KG1 (cell line): Measurements from ENCODE around the gene PIP5K1C.
"Not testable (repeated sequence)": the region's sequence is repeated elsewhere in the genome, so short reads cannot be mapped to it uniquely, and the experiment has no call there.

Experiments used
- DNase-seq: peaks from one replicate; lab custom pipeline; 2025; lab: John Stamatoyannopoulos, UW

PIP5K1C gene

DNA sequence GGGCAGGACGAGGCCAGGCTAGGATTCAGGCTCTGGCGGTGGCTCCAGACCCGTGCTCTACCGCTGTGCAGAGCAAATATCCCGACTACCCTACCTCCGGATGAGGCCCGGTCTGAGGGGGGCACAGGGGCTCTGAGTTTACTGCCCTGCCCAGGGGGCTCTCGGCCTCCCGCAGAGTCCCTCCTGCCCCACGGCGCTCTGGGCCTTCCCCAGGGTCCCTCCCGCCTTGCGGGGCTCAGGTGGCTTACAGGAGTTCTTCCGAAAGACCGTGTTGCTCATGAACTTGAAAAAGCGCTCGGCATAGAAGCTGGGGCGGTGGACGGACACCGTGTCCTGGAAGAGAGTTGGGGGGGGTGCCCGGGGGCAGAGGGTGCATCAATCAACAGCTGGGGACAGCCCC, 54.5 kb downstream of the PIP5K1C start:
- no peak for DNase-seq

DNA sequence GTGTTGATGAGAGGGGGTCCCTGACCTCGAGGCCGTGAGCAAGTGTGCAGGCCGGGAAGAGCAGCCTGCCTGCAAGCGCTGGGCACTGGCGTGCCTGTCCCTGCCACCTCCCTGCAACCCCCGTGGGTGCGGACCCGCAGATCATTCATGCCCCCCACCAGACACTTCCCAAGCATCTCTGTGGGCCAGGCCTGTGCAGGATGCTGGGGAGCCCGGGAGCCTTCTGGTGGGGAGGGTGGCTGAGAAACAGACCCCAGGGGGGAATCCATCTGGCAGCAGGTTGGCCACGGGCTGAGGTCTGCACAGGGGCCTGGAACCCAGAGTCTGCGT, 55.2 kb downstream of the PIP5K1C start:
- no peak for DNase-seq

GRCh38 chr19:3644351-3645066, 55.8 kb downstream of the PIP5K1C start:
- no peak for DNase-seq

- no peak for DNase-seq
Measured at GRCh38 chr19:3643674-3644313, 56.5 kb downstream of the PIP5K1C start.

- DNase-seq: no peak
Measured at GRCh38 chr19:3642987-3643673, 57.1 kb downstream of the PIP5K1C start.

DNA sequence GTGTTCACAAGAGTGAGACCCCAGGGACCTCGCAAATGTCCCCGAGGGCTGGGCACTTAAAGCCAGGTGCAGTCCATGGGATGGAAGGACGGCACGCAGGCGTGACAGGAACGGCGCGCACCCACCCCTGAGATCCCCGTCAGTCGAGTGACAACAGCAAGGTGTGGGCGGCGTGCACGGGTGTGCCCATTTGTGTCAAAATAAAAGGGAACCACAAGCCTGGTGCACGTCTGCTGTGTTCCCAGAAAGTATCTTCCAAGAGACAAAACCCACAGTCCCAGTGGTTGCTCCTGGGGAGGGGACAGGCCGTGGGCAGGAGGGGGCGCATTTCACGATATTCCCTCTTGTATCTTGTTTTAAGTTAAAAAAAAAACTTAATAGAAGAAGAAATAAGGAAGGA, 58.0 kb downstream of the PIP5K1C start:
- DNase-seq: no peak

DNA sequence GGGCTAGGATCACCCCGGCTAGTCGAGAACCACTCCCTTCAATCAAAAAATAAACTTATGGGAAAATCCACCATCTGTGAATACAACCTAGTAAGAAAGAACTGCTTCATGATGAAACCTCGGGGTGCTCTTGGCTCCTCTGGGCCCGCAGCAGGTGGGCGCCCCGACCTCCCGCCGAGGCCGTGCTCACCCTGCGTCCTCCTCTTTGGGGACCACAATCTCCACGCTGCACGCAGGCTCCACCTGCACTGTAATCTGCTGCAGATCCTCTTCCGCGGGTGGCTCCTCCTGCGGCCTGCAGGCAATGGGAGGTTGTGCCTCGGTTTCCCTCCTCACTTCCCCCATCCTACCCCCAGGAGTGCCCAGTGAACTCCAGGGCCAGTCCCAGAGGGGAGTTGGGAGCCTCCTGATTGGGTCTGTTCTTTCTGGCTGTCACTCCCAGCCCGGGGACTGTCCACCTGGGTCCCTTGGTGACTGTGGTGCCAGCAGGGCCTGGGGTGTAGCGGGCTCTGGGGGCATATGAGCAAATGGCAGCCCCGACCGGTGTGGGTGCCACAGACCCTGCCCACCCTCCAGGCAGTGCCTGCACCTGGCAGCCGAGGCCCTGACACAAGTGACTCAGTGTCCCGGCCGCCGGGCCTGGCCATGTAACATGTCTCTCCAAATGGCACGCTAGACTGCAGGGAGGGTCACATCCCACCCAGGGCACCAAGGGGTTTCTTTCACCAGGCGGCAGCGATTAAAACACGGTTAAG, 58.6 kb downstream of the PIP5K1C start:
- DNase-seq: no peak

- no peak for DNase-seq
Measured at GRCh38 chr19:3639479-3639878, 60.8 kb downstream of the PIP5K1C start.

DNA sequence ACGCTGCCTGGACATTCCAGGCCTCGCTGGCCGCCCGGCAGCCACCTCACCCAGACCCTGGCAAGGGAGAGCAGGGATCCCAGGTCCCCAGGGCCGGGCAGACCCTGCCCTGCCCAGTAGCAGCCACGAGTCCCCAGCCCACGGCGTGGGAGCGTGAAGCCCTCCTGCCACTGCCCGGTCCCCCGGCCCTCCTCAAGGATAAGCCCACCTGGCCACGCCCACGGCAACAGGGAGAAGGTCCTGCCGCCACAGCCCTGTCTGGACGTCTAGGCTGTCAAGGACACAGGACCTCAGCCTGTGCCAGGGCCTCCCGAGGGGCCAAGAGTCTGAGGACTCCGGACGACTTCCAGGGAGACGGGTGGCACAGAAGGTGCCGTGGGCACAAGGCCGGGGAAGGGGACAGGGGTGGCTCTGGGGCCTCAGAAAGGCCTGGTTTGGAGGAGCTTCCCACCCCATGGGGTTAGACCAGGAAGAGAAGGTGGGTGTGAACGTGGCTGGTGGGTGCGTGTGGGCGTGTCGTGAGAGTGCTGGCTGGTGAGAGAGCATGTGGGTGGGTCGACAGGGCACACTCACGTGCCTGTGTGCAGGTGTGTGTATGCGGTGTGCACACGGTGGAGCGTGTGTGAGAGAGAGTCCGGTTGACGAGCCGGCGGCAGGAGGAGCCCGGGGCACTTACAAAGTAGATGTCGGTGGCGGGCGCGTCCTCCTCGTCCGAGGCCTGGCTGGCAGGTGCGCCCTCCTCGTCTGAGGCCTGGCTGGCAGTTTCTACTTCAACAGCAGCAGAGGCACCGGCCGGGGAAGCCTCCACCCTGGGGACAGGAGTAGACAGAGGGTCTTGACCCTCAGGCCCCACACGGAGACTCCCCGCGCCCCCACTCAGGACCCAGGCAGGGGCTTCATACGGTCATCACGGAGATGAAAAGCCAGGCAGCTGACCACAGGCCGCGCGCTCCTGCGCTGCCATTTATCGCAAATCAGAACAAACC, 61.8 kb downstream of the PIP5K1C start:
- no peak for DNase-seq

DNA sequence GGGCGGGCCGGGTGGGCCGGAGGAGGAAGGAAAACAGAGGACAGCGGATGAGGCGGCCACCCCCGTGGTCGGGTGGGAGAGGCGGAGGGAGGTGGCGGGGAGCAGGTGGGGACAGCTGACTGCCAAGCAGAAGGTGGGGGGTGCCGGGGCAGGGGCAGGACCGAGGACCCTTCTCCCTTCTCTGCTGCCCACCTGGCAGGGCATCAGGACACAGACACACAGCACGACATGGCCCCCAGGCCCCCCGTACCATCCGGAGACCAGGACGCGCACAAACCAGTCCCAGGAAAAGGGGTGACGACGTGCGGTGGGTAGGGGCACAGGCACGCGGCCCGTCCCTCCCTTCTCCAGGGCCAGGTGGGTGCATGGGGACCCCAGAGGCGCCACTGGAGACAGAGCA, 62.6 kb downstream of the PIP5K1C start:
- DNase-seq: no peak

GRCh38 chr19:3636962-3637361, 63.3 kb downstream of the PIP5K1C start:
- no peak for DNase-seq

DNA sequence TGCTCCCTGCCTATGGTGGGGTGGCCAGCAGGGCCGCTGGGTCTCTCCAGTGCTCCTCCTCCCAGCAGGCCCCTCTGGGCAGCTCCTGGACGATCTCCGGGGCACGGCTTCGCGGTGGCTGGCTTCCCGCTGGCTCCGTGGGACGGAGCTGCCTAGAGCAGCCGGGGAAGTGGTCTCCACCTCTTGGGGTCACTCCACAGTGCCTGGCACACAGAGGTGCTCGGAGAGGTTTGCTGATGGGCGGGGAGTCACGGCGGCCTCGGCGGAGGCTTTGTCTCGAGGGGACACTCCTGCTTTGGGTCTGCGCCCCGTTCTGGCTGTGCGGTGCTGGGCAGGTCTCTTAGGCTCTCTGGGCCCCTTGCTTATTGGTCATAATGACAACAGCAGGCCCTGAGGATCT, 63.8 kb downstream of the PIP5K1C start:
- DNase-seq: no peak

- no peak for DNase-seq
Measured at GRCh38 chr19:3634496-3635045, 65.7 kb downstream of the PIP5K1C start.

DNA sequence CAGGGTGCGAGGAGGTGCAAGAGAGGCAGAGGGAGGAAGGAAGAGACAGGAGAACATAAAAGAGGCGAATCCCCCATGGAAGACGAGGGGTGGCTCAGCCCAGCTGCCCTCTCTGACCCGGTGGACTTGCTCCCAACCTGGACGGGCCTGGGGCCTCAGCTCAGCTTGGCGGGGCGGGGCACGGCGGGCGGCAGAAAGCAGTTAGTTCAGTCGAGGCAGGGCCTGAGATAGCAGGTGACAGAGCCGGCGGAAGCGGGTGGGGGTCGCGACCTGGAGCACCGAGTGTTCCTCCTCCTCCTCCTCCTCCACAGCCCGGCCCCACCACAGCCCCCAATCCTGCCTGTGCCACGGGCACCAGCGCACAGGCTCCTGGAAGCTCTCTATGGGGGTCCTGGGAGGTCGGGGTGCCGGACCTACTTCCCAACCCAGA, 66.7 kb downstream of the PIP5K1C start:
- DNase-seq: no peak

DNA sequence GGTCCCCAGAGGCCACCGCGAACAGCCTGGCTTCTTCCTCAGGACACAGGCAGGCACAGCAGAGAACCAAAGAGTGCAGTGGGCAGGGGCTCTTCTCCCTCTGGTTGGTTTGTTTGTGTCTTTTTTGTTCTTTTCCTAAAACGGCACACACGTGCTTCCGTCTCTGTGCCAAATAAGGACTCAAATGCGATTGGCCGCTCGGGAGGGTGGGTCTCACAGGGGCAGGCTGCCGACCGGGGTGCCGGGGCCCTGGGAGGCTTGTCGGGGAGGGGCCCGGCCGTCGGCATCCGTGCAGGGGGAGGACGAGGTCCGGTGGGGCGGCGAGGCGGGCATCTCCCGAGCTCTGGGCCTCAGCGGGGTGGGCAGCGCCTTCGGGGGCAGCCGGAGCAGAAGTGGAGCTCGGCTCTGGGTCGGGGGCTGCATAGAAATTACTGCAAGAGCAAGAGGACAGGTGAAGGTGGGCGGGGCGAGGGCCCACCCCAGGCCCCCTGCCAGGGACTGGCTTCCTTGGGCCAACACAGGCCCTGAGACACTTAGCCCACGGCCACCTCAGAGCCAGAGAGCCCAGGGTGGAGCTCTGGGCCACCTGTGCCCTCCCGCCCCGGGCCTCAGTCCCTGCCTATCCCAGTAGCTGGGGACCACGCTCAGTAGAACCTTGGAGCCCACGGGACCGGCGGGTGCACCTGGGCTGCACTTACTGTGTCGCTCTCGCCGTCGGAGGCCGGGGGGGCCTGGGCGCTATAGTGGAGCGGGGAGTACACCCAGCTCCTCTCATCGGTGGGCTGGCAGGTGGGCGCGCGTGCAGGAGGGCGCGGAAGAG, 67.3 kb downstream of the PIP5K1C start:
- no peak for DNase-seq

GRCh38 chr19:3632098-3632497, 68.2 kb downstream of the PIP5K1C start:
- no peak for DNase-seq

GRCh38 chr19:3631053-3631861, 69.0 kb downstream of the PIP5K1C start:
- no peak for DNase-seq

DNA sequence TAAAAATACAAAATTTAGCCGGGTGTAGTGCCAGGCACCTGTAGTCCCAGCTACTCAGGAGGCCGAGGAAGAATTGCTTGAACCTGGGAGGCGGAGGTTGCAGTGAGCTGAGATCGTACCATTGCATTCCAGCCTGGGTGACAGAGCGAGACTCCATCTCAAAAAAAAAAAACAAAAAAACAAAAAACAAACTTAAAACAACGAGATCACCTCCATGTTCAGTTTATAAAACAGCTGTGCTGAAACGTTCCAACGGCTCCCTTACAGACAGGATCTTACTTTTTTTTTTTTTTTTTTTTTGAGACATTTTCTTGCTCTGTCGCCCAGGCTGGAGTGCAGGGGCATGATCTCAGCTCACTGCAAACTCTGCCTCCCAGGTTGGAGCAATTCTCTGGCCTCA, 71.5 kb downstream of the PIP5K1C start:
- not testable (repeated sequence) for DNase-seq

- DNase-seq: no peak
Measured at GRCh38 chr19:3627351-3627723, 72.9 kb downstream of the PIP5K1C start.
